HepG2 (cell line): ENCODE data around the gene VAPB. TPM values are rescaled to one million over a fixed set of nuclear protein-coding genes. Genes with fewer than 3 reads are reported as not detected.
A peak's percentile ranks its signal among the peaks of the same experiment; 100 is the strongest.

ENCODE experiments used
- ATAC-seq: fragments of 200-7000 bp; cut with Tn5 transposase; 3 replicates; pipeline ENCODE4 v1.9.1; 2020; ENCODE audit warnings: mild to moderate bottlenecking, moderate library complexity
- BruUV-seq: library from RNA; stranded (reverse); fragments of 400-500 nt; replicated peaks from 2 replicates; lab custom pipeline; 2021; lab: Mats Ljungman, UMichigan
- CTCF ChIA-PET: fragments of 300-600 bp; formaldehyde crosslinking; extraction: SDS; loops from one replicate; lab custom pipeline; 2021; ENCODE audit warnings: low total read pairs, inconsistent platforms, low intra/inter-chr PET ratio; lab: Yijun Ruan, JAX
- POLR2A ChIA-PET: fragments of 350-600 bp; sonication (Branson Sonifier 250); formaldehyde crosslinking; loops from one replicate; lab custom pipeline; 2020; ENCODE audit warnings: antibody characterized with exemption, inconsistent platforms; lab: Yijun Ruan, JAX
- DNase-seq: peaks from one replicate; pipeline ENCODE4 v3.0.0-alpha.2; 2015; ENCODE audit warnings: low spot score
- FAIRE-seq: peaks from 3 replicates; lab custom pipeline; 2011; peaks lifted over from hg19 to GRCh38; lab: Jason Lieb, UNC
- H2AFZ ChIP-seq: one replicate; pipeline ENCODE4 v1.6.1; 2011; ENCODE audit warnings: low read length, inconsistent platforms
- H3K27ac ChIP-seq: fragments of 300-600 bp; 3 replicates; pipeline ENCODE4 v1.8.0; 2011; ENCODE audit warnings: mixed run types, mild to moderate bottlenecking, mixed read lengths, low read length, inconsistent platforms; ENCODE audit not compliant: insufficient read depth; ENCODE audit errors: extremely low read length
- H3K27me3 ChIP-seq, 2 experiments: fragments of 200-600 bp in 1 of 2; 2 replicates in 1 of 2; 3 replicates in 1 of 2; pipeline versions ENCODE4 v1.6.0 to v1.8.0; 2011; ENCODE audit warnings: low read length in 2 of 2, mild to moderate bottlenecking in 2 of 2, moderate library complexity in 2 of 2, inconsistent platforms in 1 of 2; ENCODE audit not compliant: insufficient read depth in 2 of 2, control insufficient read depth in 1 of 2
- H3K36me3 ChIP-seq, 2 experiments: fragments of 200-600 bp in 1 of 2; replicated peaks in 1 of 2; 2 replicates in 1 of 2; 3 replicates in 1 of 2; pipeline versions ENCODE4 v1.5.1 to v1.8.0; 2011; ENCODE audit warnings: low read length in 2 of 2, inconsistent platforms in 1 of 2; ENCODE audit not compliant: insufficient read depth in 2 of 2, control insufficient read depth in 1 of 2
- H3K4me1 ChIP-seq: 2 replicates; pipeline ENCODE4 v1.5.1; 2012; ENCODE audit warnings: low read length, inconsistent platforms; ENCODE audit not compliant: insufficient read depth
- H3K4me2 ChIP-seq: 2 replicates; pipeline ENCODE4 v1.6.0; 2011; ENCODE audit warnings: low read depth, low read length, inconsistent platforms
- H3K4me3 ChIP-seq, 3 experiments: fragments of 200-600 bp in 1 of 3; sonication (generic), shearing (Covaris generic) in 1 of 3; replicated peaks in 1 of 3; 2 replicates each; pipeline ENCODE4 v1.5.1; 2011 to 2016; ENCODE audit warnings: low read length in 3 of 3, inconsistent platforms in 2 of 3, low read depth in 2 of 3, mild to moderate bottlenecking in 2 of 3, control low read depth in 1 of 3, mixed read lengths in 1 of 3; ENCODE audit not compliant: insufficient read depth in 1 of 3
- H3K79me2 ChIP-seq: one replicate; pipeline ENCODE4 v1.6.1; 2011; ENCODE audit warnings: low read length, inconsistent platforms; ENCODE audit not compliant: insufficient read depth
- H3K9ac ChIP-seq: 2 replicates; pipeline ENCODE4 v1.6.0; 2011; ENCODE audit warnings: mild to moderate bottlenecking, low read depth, low read length, inconsistent platforms; ENCODE audit not compliant: insufficient read depth
- H3K9me3 ChIP-seq: 2 replicates; pipeline ENCODE4 v1.5.1; 2012; ENCODE audit warnings: mild to moderate bottlenecking, low read length
- H4K20me1 ChIP-seq: 2 replicates; pipeline ENCODE4 v1.6.0; 2011; ENCODE audit warnings: inconsistent platforms, mild to moderate bottlenecking, low read length, moderate library complexity; ENCODE audit not compliant: insufficient read depth
- GMEB2 ChIP-seq: IDR thresholded peaks from 2 replicates; pipeline ENCODE4 v1.6.1; 2016; ENCODE audit warnings: missing biosample characterization, missing genetic modification reagents, low read depth
- IKZF1 ChIP-seq: fragments of 450-650 bp; IDR thresholded peaks from 2 replicates; pipeline ENCODE4 v1.7.1; 2016
- JUN ChIP-seq: sonication (generic); formaldehyde crosslinking; IDR thresholded peaks from 2 replicates; pipeline ENCODE4 v1.4.0; 2020; ENCODE audit warnings: mild to moderate bottlenecking, missing genetic modification reagents
- NCOA1 ChIP-seq: sonication (generic); formaldehyde crosslinking; IDR thresholded peaks from 2 replicates; pipeline ENCODE4 v1.9.0; 2021; ENCODE audit warnings: missing genetic modification reagents
- PHF21A ChIP-seq: sonication (generic); formaldehyde crosslinking; IDR thresholded peaks from 2 replicates; pipeline ENCODE4 v1.5.0; 2020; ENCODE audit warnings: mild to moderate bottlenecking, missing genetic modification reagents
- PLSCR1 ChIP-seq: sonication (generic); formaldehyde crosslinking; IDR thresholded peaks from 2 replicates; pipeline ENCODE4 v1.5.0; 2020; ENCODE audit warnings: missing genetic modification reagents, mild to moderate bottlenecking, borderline replicate concordance
- RFX5 ChIP-seq: IDR thresholded peaks from 2 replicates; pipeline ENCODE4 v1.6.1; 2011; ENCODE audit warnings: low read depth, low read length, improper control_type of control experiment
- SMAD3 ChIP-seq: sonication (generic); formaldehyde crosslinking; IDR thresholded peaks from 2 replicates; pipeline ENCODE4 v1.4.0; 2020; ENCODE audit warnings: missing genetic modification reagents
- TGIF2 ChIP-seq: IDR thresholded peaks from 2 replicates; pipeline ENCODE4 v1.6.1; 2016; ENCODE audit warnings: control low read depth, missing compliant biosample characterization
- ZMAT3 ChIP-seq: sonication (generic); formaldehyde crosslinking; conservative IDR thresholded peaks from 2 replicates; pipeline ENCODE4 v1.7.0; 2021; ENCODE audit warnings: missing genetic modification reagents
- ZNF10 ChIP-seq: sonication (generic); formaldehyde crosslinking; IDR thresholded peaks from 2 replicates; pipeline ENCODE4 v1.4.0; 2020; ENCODE audit warnings: mild to moderate bottlenecking, low read depth, missing genetic modification reagents, borderline replicate concordance
- ZNF3 ChIP-seq: IDR thresholded peaks from 2 replicates; pipeline ENCODE4 v1.7.0; 2017; ENCODE audit warnings: inconsistent platforms
- ZNF512B ChIP-seq: sonication (generic); formaldehyde crosslinking; IDR thresholded peaks from 2 replicates; pipeline ENCODE4 v1.5.1; 2020; ENCODE audit warnings: missing genetic modification reagents, mild to moderate bottlenecking, borderline replicate concordance
- ZNF546 ChIP-seq: sonication (generic); formaldehyde crosslinking; conservative IDR thresholded peaks from 2 replicates; pipeline ENCODE4 v1.8.1; 2023; ENCODE audit warnings: mild to moderate bottlenecking, missing genetic modification reagents
- ZNF691 ChIP-seq: sonication (generic); formaldehyde crosslinking; IDR thresholded peaks from 2 replicates; pipeline ENCODE4 v1.4.0; 2020; ENCODE audit warnings: missing genetic modification reagents, low read depth, mild to moderate bottlenecking, borderline replicate concordance
- ZNF784 ChIP-seq: sonication (generic); formaldehyde crosslinking; IDR thresholded peaks from 2 replicates; pipeline ENCODE4 v1.5.1; 2020; ENCODE audit warnings: missing genetic modification reagents, mild to moderate bottlenecking, borderline replicate concordance
- WGBS: methylation state at CpG from one replicate; pipeline ENCODE4 v1.1.6; 2017; ENCODE audit warnings: low lambda C conversion rate; 5-methylcytosine and 5-hydroxymethylcytosine counted together
- in situ Hi-C: cut with HindIII; loops from 2 replicates; pipeline ENCODE4 v1.10.0; 2017; ENCODE audit warnings: low pct_unique_long_range_greater_than_20kb; ENCODE audit not compliant: extremely low pct_ligation_motif_present
- intact Hi-C: fragments of 100-400 bp; cut with micrococcal nuclease; formaldehyde crosslinking; loops from one replicate; pipeline ENCODE4 v1.10.0; 2022; ENCODE audit not compliant: unreplicated experiment
- polyA plus RNA-seq, 8 experiments: library from polyadenylated mRNA; depleted of rRNA in 3 of 8; stranded (reverse) in 7 of 8; unstranded in 1 of 8; fragments of >200 nt; fragmentation: Illumina TruSeq in 4 of 8; extraction: Trizol in 4 of 8; gene quantifications; 2 replicates each; pipeline versions ENCODE4 v1.2.1 to v1.2.3, GENCODE V29; 2011 to 2016; ENCODE audit warnings: low read depth in 4 of 8, missing spikeins in 1 of 8, mixed read lengths in 1 of 8; ENCODE audit not compliant: insufficient read depth in 1 of 8
- total RNA-seq, 5 experiments: library from RNA; depleted of rRNA; stranded (reverse); fragments of >200 nt; fragmentation: Illumina TruSeq; extraction: Trizol; gene quantifications; 2 replicates each; pipeline ENCODE4 v1.2.3, GENCODE V29; 2016; ENCODE audit warnings: low read depth in 1 of 5

VAPB gene
- total and polyA plus RNA-seq, 2 of the 13 experiments (the other 11 are each of a cell fraction or from before 2014, with no cell fraction given), result 18.6 to 48.5 TPM

- DNase-seq (peak; percentile 26), ATAC-seq (peak; percentile 68), FAIRE-seq (no peak)
- in situ Hi-C loops, result no loop called here
- Histone ChIP-seq H2AFZ (no peak overlapping the region), H3K9ac (peak overlapping the region; percentile 95), H3K4me3 (peak overlapping the region; percentile 77 to 95 (median 88)), H3K27me3 (no peaks in the 10 kb centered on the region), H4K20me1 (0 out of 2 replicates have a peak, but pooled peaks cover 10% of the 10 kb centered on the region), H3K27ac (peak overlapping the region; percentile 85), H3K9me3 (no peaks in the 10 kb centered on the region), H3K4me2 (peak overlapping the region; percentile 98), H3K4me1 (peaks cover 48% of the 10 kb centered on the region), H3K79me2 (peaks cover 52% of the 10 kb centered on the region), H3K36me3 (peaks cover 4 to 16% of the 10 kb centered on the region in 2 experiments; a peak in 4 of 5 replicates)
- ChIA-PET POLR2A (interaction anchor here (0.7 to 1.5 kb wide), 24 partner anchors 9 to 828 kb away, joined by 3 to 11 read pairs (median 4); partner anchors contain the start of genes ATP5F1E, PCK1 and STX16), CTCF (no interaction called here)
- 2% methylated on average over 6 of the region's 56 CpGs for WGBS
- BruUV-seq, result no TSS peak
- intact Hi-C loops, result loop anchor here (1.0 to 5.0 kb wide), 4 partner anchors 19 to 142 kb away; partner anchors contain the start of gene RAB22A
- TF ChIP-seq GMEB2 (CRISPR knock-in tag) (no peak; the same call in 1 of the 2 replicates), ZNF512B (CRISPR knock-in tag) (no peak), ZNF691 (CRISPR knock-in tag) (peak; percentile 46; the same call in 1 of the 2 replicates), PHF21A (CRISPR knock-in tag) (no peak), TGIF2 (CRISPR knock-in tag) (peak; percentile 30; the same call in 1 of the 2 replicates), NCOA1 (CRISPR knock-in tag) (no peak), RFX5 (no peak), ZNF10 (CRISPR knock-in tag) (no peak), ZNF546 (CRISPR knock-in tag) (no peak; the same call in 1 of the 2 replicates), JUN (CRISPR knock-in tag) (no peak), ZNF784 (CRISPR knock-in tag) (peak; percentile 41; the same call in 1 of the 2 replicates), PLSCR1 (CRISPR knock-in tag) (no peak), ZMAT3 (CRISPR knock-in tag) (peak; percentile 57; the same call in 1 of the 2 replicates), IKZF1 (no peak), SMAD3 (no peak), ZNF3 (CRISPR knock-in tag) (no peak)
These were observed 417 bp downstream of the VAPB start for GRCh38 chr20:58389324-58389967.
